ENCODE data around the gene AKAP3.

Gene AKAP3

DNA sequence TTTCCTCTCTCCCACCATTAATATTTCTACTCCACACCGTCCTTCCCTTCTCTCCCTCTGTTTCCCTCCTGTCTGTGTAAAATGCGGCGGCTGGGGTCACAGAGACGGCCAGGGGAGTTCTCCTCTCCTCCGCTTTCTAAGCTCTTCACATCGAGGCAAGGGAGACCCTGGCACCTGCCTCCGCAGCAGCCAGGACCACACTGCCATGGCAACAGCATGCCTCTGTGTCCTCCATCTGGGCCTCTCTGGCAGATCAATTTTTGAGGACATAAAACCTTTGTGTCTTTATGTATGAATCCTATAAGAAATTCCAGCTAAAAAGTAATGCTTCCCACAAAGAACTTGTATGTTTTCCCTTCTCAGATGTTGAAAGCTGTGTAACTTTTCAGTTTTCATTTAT lies 45.4 kb downstream of the AKAP3 start:
- no peak for DNase-seq (ENCODE audit: low read depth in 3 of 3)

DNA sequence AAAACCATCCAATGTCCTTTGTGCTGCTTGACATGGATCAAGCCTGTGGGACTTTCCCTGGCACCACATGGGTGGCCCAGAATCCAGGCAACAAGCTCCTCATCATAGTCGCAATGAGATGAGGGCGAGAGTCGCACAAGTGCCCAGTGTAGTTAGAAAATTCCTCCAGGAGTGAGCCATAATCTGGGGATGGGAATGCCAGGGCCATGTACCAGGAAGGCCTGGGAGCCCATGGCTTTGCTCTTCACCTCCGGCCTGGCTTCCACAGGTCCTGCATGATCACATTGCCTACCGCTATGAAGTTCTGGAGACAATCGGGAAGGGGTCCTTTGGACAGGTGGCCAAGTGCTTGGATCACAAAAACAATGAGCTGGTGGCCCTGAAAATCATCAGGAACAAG lies 53.0 kb downstream of the AKAP3 start:
- no peak for DNase-seq (ENCODE audit: low read depth in 3 of 3)

DNA sequence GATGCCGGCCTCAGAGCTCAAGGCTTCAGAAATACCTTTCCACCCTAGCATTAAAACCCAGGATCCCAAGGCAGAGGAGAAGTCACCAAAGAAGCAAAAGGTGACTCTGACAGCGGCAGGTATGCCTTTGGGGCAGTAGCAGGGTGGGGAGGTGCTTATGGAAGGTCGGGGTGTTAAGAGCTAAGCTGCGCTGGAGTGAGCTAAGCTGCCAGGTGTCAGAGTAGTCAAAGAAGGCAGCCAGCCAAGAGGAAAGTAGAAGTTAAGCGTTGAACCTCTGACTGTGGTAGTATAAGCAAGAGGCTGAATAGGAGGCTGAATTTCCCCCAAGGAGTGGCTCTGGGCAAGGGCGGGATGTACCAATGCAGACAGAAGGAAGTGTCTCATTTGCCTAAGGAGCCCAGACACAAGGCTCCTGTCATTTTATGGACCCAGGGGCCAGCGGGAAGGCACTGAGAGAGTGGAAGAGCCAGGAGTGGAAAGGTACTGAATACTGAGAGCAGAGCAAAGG lies 57.6 kb downstream of the AKAP3 start:
- no peak for DNase-seq (ENCODE audit: low read depth in 3 of 3)

DNA sequence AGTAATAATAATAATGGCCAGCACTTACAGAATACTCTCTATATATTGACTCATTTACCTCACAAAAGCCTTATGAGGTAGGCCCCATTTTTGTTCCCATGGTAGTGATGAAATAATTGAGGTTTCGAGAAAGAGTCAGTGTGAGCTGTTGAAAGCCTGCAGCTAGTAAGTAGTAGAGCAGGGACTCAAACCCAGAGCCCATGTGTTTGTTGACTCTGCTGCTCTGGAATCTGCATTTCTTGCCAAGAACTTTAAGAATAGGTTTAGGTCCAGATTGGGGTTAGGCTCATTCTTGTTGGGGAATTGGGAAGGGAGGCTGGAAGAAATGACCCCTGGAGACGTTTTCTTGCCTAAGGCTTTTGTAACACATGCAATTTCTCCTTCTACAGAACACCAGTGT lies 58.9 kb downstream of the AKAP3 start:
- DNase-seq (ENCODE audit: low read depth in 3 of 3): no peak

DNA sequence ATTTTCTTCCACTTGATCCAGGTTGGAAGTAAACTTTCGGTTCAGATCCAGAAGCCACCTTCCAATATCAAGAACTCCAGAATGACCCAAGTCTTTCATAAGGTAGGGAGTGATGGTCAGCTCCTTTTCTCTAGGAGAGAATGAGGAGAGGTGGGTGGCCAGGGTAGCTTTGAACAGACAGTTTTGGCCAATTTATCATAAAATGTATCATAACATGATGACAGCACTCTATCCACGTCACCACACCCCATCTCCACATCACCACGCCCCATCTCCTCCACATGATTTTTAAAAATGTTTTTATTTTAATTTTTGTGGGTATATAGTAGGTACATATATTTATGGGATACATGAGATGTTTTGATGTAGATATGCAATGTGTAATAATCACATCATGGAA lies 59.9 kb downstream of the AKAP3 start:
- no peak for DNase-seq (ENCODE audit: low read depth in 3 of 3)

DNA sequence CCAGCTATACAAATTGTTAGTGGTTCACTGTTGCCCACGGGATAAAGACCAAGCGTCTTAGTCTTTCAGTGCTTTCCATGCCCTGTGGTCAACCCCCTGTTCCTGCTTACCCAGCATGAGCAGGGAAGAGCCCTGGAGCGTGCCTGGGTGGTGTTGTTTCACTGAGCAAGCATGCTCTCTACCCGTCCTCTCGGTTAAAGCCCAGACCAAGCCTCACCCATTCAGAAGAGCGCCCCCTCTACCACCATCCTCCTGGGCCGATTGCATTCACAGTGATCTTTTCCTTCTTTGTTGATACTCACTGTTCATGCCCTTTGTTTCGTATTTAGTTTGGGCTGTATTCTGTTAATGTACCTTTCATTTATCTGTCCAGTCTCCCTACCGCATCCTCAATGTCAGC lies 61.7 kb downstream of the AKAP3 start:
- DNase-seq (ENCODE audit: low read depth in 3 of 3): no peak

DNA sequence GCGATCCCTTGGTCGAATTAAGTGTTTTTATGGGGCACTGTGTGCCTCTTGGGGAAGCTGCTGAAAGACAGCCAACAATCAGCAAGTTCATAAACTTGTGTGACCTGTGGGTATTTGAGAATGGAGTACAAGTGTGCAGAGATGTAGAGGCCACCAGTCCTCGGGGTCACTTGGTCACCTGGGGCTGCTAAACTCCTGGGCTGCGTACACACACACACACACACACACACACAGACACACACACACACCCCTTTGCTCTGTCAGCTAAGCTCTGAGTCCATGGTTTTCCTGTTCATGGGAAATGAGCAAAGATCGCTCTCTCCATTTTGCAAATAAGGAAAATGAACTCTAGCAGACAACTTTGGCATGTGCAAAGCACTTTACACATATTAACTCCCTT lies 62.4 kb downstream of the AKAP3 start:
- DNase-seq (ENCODE audit: low read depth in 3 of 3): no peak

DNA sequence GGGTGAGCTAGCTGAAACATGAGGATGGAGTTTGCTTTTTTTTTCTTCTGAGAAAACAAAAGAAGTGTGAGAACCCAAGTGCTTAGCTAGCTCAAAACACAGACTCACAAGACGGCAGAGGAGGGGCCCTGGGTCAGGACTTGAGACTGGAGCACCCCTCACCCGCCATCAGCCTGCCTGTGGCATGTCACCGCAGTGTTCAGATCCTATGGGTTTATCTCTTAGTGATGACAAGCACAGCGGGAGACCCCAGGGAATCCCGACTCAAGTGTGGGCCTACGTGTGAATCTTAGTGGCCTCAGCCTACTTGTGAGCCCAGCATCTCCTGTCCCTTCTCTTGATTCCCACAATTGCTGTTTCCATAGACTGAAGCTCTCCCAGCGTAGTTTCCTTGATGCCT lies 64.0 kb downstream of the AKAP3 start:
- no peak for DNase-seq (ENCODE audit: low read depth in 3 of 3)

DNA sequence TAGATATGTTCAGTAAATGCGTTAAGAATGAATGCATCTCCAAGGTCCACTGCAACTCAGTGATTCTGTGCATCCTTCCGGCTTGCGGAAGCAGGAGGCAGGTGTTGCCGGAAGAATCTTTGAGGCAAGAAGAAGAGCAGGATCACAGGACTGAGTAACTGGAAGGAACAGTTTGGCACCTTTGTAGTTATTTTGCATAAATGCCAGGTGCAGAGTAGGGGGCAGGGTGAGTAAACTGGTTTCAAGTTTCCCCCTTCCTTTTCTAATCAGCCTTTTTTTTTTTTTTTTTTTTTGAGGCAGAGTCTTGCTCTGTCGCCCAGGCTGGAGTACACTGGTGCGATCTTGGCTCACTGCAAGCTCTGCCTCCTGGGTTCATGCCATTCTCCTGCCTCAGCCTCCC lies 64.6 kb downstream of the AKAP3 start:
- no peak for DNase-seq (ENCODE audit: low read depth in 3 of 3)

DNA sequence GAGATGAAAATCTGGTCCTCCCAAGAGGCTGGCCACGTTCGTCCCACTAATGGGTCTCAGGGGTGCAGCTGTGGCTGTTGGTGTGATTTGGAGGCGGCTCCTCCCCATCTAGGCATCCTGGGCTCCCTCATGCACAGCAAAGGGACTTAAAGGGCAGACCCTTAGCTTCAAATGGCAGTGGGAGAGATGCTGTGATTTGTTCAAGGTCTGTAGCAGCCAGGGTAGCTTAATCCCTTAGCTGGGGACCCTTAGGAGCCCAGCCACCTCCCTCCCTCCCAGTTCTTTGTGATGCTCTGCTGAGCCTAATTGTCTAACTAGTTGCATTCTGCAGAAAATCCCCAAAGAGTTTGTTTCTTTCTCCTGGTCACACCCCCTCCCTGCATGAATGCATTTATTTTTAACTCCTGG lies 68.6 kb downstream of the AKAP3 start:
- DNase-seq (ENCODE audit: low read depth in 3 of 3): no peak

DNA sequence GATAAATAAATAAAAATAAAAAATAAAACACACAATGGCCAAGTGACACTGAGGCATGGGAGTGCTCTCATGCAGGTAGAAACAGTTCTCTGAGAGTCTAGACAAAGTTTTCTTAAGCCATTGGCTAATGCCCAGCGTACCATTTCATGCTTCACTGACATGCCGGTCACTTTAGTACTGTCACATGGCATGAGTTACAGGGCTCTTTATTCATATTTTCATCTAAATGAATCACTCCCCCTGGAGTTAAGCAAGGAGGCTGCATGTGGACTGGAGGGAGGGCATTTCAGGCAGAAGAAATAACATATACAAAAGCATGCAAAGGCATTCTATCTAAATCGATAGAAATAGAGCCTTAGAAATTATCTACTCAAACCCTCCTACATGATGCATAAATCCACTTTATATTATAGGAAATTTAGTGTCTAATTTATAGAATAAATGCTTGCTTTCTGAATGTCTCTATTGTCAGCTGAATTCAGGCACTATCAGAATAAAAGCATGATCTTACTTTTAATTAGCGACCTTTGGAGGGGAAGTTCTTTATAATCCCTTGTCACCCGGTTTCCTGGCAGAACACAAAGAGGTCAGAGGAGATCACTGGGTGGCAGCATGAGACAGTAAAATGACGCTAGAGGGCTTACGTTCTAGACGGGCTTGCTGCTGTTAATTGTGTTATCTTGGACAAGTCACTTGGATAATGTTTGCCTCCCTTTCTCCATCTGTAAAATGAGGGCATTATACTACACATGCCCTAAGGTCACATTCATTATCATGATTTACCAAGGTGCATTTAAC lies 69.3 kb downstream of the AKAP3 start:
- DNase-seq (ENCODE audit: low read depth in 3 of 3): no peak

DNA sequence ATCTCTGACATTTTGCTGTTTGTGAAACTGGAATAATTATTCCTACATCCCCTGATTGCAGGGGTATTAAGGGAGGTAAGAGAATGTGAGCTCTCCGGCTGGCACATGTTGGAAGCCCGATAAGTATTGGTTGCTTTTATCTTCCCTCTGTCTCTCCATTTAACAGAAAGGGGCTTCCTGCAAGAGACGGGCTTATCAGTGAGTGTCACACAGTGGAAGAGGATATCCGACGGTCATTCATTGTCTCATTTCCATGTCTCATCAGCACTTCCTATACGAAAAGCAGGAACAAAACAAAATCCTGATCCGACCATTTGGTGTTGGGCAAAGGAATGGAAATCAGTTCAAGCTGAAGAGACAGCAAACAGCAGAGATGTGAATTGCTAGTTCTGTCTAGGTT lies 76.2 kb downstream of the AKAP3 start:
- no peak for DNase-seq (ENCODE audit: low read depth in 3 of 3)

DNA sequence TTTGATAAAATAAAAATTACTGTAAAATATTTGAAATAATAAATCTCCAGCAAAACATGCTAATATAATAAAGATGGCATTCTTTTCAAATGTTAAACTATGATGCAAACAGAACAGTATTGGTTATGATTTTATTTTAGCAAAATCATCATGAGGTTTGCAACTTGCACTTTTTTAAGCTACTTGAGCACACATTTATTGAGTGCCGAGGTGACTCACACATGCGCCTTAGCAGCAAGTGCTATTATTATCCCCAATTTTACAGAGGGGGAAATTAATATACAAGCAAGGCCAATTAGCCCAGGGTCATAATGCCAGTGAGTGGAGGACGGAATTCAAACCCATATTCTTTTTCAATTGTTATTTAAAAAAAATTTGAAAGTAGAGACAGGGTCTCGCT lies 79.6 kb downstream of the AKAP3 start:
- DNase-seq (ENCODE audit: low read depth in 3 of 3): no peak

DNA sequence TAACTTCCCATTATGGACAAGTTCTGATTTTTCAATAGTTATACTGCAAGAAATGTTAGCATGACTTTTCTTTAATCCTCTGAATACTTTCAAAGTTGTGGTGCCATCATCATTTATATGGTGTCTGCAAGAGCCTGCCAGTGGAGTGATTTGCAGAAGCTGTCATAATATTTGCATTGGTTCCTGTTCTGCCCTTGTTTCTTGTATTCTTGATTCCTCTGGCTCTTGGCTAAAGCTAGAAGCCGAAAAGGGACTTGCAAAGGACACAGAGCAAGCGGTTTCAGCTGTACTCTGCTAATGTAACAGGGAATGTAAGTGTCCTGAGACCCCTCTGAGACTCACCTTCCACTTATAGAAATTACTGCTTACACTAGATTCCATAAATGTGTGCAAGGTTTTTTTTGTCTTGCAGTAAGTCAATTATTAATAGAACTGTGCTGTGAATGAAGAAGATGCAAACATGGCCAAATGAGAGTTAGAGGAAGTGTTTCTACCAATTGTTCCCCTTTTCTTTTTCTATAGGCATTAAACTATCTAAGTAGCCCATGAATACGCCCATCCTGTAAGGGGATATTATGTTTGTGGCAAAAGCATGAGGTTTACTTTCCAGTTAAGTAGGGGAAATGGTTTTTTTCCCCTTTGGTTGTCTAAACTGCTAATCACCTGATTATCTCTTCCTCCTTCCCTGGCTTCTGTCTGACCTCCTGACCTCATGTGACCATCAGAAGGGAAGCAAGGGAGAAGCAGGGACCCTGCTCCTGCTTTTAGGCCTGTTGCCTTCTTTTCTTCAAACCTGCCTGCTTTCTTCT lies 81.6 kb downstream of the AKAP3 start:
- DNase-seq (ENCODE audit: low read depth in 3 of 3): no peak

DNA sequence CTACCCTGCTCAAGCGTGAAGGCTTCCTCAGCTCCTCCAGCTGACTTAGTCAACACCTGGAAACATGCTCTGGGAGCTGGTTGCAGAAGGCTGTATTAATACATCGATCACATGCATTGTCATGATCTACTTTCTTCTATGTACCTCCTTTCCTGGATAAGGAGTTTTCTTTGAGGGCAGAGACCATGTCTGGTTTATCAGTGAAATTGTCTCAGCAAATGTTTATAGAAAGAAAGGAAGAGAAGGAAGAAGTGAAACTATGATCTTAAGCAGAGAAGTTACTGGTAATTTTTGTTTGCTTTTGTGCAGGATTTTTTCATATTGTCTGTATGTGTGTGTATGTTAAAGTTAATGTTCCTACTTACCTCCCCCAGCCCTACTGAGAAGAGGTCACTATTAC lies 82.4 kb downstream of the AKAP3 start:
- DNase-seq (ENCODE audit: low read depth in 3 of 3): no peak
